NCI-H2171 (cell line): ENCODE measurements around the gene SGSM2.

Source experiments
- DNase-seq: peaks from one replicate; lab custom pipeline; 2025; lab: John Stamatoyannopoulos, UW

SGSM2 gene

GRCh38 chr17:2398655-2399571, 61.6 kb downstream of the SGSM2 start:
- peak; percentile 52 for DNase-seq

GRCh38 chr17:2399572-2400473, 62.5 kb downstream of the SGSM2 start:
- DNase-seq = peak; percentile 94

- DNase-seq = no peak
Measured at GRCh38 chr17:2400474-2400866, 63.2 kb downstream of the SGSM2 start.

- DNase-seq = peak; percentile 95
Measured at GRCh38 chr17:2400877-2401425, 63.6 kb downstream of the SGSM2 start, which contains the start of gene MNT. MNT (minus strand) TSS chr17:2401060; CDS start chr17:2400712, 348 bp downstream.

- DNase-seq = peak; percentile 99
Measured at GRCh38 chr17:2401426-2402221, 64.3 kb downstream of the SGSM2 start.

- DNase-seq = no peak
Measured at GRCh38 chr17:2402544-2402943, 65.2 kb downstream of the SGSM2 start.

- DNase-seq = no peak
Measured at GRCh38 chr17:2403044-2403443, 65.7 kb downstream of the SGSM2 start.

- DNase-seq = no peak
Measured at GRCh38 chr17:2405247-2405926, 68.1 kb downstream of the SGSM2 start.

- DNase-seq = no peak
Measured at GRCh38 chr17:2406271-2406902, 69.1 kb downstream of the SGSM2 start.

GRCh38 chr17:2406903-2407790, 69.8 kb downstream of the SGSM2 start:
- no peak for DNase-seq

GRCh38 chr17:2410951-2411350, 73.7 kb downstream of the SGSM2 start:
- DNase-seq = no peak

- peak; percentile 47 for DNase-seq
Measured at GRCh38 chr17:2412561-2413021, 75.3 kb downstream of the SGSM2 start.

GRCh38 chr17:2414446-2415064, 77.3 kb downstream of the SGSM2 start:
- DNase-seq = no peak

- no peak for DNase-seq
Measured at GRCh38 chr17:2415081-2415480, 77.8 kb downstream of the SGSM2 start.

GRCh38 chr17:2416010-2416734, 78.9 kb downstream of the SGSM2 start:
- peak; percentile 65 for DNase-seq

- DNase-seq = no peak
Measured at GRCh38 chr17:2418572-2418971, 81.3 kb downstream of the SGSM2 start.

- no peak for DNase-seq
Measured at GRCh38 chr17:2419486-2419885, 82.2 kb downstream of the SGSM2 start.

GRCh38 chr17:2420176-2420575, 82.9 kb downstream of the SGSM2 start:
- no peak for DNase-seq
